Spleen (tissue), 7 donors: ENCODE results near the gene RARA.

Experiments used
- POLR2A ChIP-seq, 3 donors: fragments of 450-650 bp; IDR thresholded peaks; one replicate each; pipeline ENCODE4 v1.5.1; 2017; ENCODE audit warnings: antibody characterized with exemption in 3 of 3, mild to moderate bottlenecking in 1 of 3
- TF ChIP-seq, protein P1 (sequence below), 11 experiments: fragments of 200-600 bp in 7 of 11; fragments of 450-650 bp in 4 of 11; sonication (generic) in 4 of 11; IDR thresholded peaks in 8 of 11; conservative IDR thresholded peaks in 3 of 11; 1 replicate in 7 of 11; 2 replicates in 4 of 11; pipeline versions ENCODE4 v1.4.0 to v1.8.0; 2016 to 2021; ENCODE audit warnings: antibody characterized with exemption in 11 of 11, inconsistent platforms in 4 of 11, mild to moderate bottlenecking in 1 of 11
- donor health status: DM: no; HTN: no; CAD: no; lungs with moderate emphysema.
- donor health status: DM: no; HTN: no; CAD: no.
- donor health status: DM: no; HTN: no; CAD: no.

DNA sequence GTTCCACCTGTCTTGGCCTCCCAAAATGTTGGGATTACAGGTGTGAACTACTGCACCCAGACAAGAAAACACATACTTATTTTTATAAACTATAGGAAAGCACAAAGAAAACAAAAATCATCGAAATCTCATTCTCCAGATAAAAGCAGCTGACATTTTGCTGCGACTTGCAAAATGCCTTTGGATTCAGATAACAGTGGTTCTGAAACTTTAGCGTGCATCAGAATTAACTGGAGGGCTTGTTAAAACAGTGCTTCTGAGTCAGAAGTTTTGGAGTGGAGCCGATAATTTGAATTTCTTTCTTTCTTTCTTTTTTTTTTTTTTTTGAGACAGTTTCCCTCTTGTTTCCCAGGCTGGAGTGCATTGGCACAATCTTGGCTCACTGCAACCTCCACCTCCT lies 73.3 kb downstream of the RARA start:
- TF ChIP-seq, protein P1, sequence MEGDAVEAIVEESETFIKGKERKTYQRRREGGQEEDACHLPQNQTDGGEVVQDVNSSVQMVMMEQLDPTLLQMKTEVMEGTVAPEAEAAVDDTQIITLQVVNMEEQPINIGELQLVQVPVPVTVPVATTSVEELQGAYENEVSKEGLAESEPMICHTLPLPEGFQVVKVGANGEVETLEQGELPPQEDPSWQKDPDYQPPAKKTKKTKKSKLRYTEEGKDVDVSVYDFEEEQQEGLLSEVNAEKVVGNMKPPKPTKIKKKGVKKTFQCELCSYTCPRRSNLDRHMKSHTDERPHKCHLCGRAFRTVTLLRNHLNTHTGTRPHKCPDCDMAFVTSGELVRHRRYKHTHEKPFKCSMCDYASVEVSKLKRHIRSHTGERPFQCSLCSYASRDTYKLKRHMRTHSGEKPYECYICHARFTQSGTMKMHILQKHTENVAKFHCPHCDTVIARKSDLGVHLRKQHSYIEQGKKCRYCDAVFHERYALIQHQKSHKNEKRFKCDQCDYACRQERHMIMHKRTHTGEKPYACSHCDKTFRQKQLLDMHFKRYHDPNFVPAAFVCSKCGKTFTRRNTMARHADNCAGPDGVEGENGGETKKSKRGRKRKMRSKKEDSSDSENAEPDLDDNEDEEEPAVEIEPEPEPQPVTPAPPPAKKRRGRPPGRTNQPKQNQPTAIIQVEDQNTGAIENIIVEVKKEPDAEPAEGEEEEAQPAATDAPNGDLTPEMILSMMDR (IDR thresholded peaks at IDR 0.05 in 8 of 11, conservative IDR thresholded peaks at IDR 0.05 in 3 of 11) = no peak
- no peak for TF ChIP-seq POLR2A (IDR thresholded peaks at IDR 0.05)
